Thyroid gland (tissue), 4 donors: ENCODE results near the gene BTBD9.

ENCODE experiments used
- POLR2A ChIP-seq, 2 donors: fragments of 450-650 bp; IDR thresholded peaks; one replicate each; pipeline ENCODE4 v1.6.1; 2017; ENCODE audit warnings: antibody characterized with exemption in 2 of 2, mild to moderate bottlenecking in 2 of 2, moderate library complexity in 1 of 2
- TF ChIP-seq, protein P1 (sequence below), 6 experiments: fragments of 200-600 bp in 3 of 6; fragments of 450-650 bp in 3 of 6; sonication (generic) in 3 of 6; IDR thresholded peaks; one replicate each; pipeline ENCODE4 v1.5.1; 2016 to 2019; ENCODE audit warnings: antibody characterized with exemption in 6 of 6, mild to moderate bottlenecking in 2 of 6, inconsistent platforms in 1 of 6, moderate library complexity in 1 of 6

DNA sequence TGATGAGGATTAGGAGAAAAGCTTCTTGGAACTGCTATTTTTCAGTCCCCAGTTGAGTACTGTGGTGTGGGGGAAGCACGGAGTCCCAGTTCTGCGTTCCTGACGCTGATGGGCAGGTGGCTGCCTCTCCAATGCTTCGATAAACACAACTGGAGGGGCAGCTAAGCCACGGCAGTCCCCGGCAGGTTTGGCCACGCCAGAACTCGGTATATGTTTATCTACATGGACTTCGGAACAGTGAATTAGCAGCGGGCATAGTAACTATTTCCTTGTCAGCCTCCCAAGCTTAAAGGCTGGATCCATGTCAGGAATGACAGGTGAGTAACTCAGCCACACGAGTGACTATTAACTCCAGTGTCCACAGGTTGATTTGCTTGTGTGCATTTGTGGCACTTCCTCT, 465.8 kb downstream of the BTBD9 start:
- no peak for TF ChIP-seq POLR2A (IDR thresholded peaks at IDR 0.05)
- TF ChIP-seq, protein P1, sequence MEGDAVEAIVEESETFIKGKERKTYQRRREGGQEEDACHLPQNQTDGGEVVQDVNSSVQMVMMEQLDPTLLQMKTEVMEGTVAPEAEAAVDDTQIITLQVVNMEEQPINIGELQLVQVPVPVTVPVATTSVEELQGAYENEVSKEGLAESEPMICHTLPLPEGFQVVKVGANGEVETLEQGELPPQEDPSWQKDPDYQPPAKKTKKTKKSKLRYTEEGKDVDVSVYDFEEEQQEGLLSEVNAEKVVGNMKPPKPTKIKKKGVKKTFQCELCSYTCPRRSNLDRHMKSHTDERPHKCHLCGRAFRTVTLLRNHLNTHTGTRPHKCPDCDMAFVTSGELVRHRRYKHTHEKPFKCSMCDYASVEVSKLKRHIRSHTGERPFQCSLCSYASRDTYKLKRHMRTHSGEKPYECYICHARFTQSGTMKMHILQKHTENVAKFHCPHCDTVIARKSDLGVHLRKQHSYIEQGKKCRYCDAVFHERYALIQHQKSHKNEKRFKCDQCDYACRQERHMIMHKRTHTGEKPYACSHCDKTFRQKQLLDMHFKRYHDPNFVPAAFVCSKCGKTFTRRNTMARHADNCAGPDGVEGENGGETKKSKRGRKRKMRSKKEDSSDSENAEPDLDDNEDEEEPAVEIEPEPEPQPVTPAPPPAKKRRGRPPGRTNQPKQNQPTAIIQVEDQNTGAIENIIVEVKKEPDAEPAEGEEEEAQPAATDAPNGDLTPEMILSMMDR (IDR thresholded peaks at IDR 0.05) = no peak
